Stimulated activated CD8-positive, alpha-beta memory T cell treated with anti-CD3 and anti-CD28 coated beads, Interleukin-12 subunit alpha, Interleukin-12 subunit beta, amount 100 ng/mL, for 24 hours (primary cell): ENCODE results near the gene STUM.
"Not testable (repeated sequence)": the region's sequence is repeated elsewhere in the genome, so short reads cannot be mapped to it uniquely, and the experiment has no call there.

Source experiments
- DNase-seq: peaks from one replicate; pipeline ENCODE4 v3.0.0-alpha.2; 2020; ENCODE audit errors: extremely low read depth

Gene STUM

DNA sequence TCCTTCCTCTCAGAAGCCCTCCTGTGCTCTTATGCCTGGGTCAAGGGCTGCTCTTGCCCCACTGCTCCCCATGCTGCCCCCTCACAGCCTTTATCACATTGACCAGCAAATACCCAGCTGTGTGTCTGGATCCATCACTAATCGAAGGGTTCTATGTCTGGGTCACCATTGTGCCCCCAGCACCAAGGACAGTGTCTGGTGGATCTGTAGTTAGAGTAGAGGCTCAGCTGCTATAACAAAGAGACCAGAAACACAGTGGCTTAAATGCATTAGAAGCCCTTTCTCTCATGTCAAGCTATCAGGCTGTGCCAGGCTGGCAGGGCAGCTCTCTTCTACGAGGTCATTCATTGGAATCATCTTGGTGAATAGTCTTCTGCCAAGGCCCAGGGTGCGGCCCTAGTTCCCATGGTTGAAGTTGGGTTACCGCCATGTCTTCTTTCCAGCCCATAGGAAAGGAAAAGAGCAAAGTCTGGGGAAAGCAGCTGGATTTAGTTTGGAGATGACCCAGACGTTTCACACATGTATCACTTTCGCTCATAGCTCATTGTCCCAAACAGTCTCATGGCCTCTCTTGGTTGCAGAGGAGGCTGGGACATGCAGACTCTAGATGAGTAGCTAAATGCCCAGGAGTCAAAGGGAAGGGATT lies 32.2 kb downstream of the STUM start:
- DNase-seq = no peak

DNA sequence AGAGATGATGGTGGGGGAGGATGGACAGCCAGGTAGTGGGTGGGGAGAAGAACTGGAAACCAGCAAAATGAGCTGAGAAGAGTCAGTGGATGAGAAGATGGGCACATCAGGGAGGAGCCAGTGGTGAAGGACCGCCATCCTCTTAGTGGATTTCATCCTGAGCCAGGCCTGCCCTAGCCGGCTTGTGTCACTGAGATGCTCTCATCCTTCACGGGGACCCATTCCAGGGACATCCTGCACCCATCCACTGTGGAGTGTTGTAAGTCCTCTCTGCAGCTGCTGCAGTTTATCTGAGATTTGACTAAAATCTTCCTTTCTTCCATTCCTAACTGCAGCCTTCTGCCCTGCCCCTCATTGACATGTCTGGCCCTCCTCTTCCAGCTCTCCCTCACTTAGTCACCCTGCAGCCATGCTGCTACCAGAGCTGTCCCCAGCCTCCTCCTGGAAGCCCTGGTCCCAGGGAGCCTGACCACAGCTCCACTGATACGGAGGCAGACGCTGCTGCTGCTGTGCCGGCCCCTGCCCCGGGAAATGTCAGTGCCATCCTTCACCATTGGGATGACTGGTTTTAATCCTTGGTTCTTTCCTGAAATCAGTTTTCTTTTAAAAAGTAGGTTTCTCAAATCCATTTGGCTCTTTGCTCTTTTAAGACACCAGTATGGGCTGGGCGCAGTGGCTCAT lies 33.2 kb downstream of the STUM start:
- DNase-seq = no peak

DNA sequence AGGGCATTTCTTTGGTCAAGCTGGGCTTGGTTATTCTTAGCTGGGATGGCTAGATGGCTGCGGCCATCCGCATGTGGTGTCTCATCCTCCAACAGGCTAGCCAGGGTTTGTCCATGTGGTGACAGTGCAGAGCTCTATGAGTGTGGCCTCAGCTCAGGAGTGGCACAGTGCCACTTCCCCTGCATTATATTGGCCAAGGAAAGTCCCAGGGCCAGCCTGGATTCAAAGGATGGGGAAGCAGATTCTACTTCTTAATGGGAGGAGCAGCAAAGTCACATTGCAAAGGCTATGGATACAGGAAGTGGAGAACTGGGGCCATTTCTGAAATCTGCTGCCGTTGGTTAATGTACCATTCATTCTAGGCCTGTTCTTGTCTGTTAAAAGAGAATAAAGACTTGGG lies 34.4 kb downstream of the STUM start:
- DNase-seq = no peak

DNA sequence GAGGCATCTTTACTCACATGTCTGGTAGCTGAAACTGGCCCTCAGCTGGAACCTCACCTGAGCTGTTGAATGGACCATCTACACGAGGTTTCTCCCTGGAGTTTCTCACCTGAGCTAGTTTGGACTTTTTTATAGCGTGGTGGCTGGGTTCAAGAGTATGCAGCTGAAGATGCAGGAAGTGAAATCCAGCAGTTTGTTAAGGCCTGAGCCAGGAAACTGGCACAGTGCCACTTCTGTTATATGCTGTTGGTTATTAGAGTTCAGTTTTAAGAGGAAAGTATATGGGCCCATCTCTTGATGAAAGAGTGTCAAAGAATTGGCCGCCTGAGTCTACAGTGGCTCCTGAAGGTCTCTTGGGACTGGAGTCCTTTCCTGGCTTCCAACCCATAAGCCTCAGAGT lies 35.6 kb downstream of the STUM start:
- no peak for DNase-seq

DNA sequence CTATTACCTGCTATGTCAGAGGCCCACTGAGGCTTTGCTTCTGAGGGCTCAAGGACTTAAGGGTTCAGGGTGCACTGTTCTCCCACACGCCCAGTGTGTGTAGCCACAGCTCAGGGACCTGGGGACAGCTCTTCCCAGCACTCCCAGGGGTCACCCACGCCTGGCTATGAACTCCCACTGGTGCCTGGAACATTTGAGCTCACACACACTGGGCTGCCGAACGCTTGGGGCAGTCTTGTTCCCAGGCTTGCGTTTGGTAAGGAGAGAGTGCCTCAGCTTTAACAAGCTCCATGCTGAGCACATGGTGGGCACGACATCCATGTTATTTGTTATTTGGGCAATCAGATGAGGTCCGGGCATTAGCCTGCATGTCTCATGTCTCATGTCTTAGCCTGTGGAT lies 37.6 kb downstream of the STUM start:
- no peak for DNase-seq

DNA sequence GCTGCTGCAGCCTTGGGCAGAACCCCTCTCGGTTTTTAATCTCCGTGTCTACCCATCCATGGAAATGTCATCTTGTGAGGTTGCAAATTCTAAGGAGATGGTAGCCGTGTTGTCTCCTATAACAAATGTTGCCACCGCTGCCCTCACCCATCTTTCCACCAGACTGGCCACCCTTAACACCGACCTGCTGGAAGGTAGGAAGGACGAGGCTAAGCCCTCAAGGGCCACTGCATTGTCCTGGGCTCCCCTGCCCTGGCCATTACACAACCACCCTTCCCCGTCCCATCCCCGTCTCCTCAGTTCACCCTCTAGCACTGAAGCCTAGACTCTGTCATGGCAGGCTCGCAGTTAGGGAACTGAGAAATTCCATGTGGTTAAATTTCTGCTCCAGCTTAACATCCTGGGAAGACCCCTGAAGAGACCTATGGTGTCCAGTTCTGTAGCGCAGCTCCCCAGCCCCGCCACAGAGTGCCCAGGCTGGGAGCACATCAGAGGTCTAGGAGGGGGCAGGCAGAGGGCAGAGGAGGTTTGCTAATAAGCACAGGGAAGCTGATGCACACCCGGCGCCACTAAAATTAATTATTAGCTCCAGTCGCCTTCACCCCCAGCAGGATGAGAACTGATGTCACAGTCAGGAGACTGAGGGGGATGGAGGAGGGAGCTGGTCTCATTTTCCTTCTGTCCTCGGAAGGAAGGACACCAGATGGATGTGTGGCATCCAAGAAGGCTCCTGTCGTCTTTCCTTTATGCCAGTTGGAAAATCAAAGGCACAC lies 38.3 kb downstream of the STUM start:
- no peak for DNase-seq

DNA sequence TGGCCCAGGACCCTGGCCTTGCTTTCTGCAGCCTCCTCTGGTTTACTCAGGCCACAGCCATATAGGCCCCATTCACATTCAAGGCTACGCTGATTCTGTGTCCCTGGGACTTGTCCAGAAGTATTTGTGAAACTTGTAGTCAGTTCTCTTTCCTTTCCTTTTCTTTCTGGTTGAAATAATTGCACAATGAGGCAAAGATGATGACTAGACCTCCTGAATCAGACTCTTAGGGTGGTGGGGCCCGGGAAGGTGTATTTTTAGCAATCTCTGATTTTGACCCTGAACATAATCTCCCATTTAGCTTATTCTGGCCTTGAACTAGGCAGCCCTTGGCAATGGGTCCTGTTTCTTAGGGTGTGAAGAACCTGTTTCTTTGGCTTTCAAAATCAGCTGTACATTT lies 39.9 kb downstream of the STUM start:
- no peak for DNase-seq

DNA sequence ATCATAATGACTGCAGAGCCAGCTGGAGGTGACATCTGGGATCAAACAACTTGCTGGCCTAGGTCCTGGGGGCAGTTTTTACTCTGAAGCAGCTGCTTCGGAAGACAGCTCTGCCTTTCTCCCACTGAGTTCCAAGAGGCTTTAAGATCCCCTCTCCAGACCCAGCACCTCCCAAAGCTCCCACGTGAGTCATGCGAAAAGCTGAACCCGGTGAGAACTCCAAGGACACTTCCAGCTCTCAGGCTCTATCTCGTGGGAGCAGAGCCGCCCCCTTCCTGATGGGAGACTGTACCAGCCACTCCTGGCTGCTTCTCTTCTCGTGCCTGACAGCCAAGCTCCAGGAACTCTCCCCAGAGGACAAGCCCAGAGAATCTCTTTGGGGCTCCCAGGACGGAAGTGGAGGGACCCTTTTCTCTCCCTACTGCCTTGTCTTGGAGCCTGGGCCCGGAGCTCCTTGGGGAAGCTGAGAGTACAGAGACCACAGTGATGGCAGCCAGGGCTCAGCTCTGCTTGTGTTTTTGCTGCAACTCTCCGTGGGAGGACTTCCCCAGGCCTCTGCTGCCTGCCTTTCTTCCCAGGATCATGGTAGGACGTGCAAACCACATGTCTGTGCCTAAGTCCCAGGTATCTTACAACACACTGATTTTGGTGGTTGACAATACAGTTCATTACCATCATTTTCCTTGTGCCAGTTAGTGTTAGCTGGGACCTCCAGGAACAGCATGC lies 40.6 kb downstream of the STUM start:
- no peak for DNase-seq

DNA sequence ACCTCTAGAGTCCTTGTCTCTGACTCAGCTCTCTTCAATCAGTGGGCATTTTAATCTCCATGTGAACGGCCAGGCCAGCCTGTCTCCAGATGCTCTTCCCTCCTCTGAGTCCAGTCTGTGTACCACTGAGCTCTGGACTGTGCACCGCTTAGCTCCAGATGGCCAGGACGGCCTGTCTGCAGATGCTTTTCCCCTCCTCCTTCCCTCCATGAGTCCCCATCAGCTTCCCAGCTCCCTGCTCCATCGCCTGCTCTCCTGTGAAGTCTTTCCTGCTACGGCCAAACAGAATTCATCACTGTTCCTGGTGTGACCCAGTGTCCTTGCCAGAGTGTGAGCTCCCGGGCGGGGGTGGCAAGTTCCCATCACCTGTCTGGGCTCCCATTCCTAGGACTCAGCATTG lies 42.0 kb downstream of the STUM start:
- no peak for DNase-seq

DNA sequence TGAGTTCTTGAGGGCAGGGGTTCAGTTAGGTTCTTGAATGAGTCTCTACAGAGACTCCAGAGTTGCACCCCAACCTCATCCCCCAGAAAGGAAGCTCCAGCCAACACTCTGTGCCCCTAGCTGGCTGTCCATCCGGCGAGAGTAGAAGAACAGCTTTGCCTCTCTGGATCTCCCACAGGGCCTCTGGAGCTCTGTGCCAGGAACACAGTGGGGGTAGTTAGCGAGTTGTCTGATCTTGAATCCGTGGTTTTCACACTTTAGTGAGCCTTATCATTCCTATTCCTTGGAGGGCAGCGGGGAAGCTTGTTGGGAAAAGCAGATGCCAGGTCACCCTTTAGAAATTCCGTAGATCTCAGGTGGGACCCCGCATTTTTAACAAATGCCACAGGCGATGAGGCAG lies 45.0 kb downstream of the STUM start:
- no peak for DNase-seq

DNA sequence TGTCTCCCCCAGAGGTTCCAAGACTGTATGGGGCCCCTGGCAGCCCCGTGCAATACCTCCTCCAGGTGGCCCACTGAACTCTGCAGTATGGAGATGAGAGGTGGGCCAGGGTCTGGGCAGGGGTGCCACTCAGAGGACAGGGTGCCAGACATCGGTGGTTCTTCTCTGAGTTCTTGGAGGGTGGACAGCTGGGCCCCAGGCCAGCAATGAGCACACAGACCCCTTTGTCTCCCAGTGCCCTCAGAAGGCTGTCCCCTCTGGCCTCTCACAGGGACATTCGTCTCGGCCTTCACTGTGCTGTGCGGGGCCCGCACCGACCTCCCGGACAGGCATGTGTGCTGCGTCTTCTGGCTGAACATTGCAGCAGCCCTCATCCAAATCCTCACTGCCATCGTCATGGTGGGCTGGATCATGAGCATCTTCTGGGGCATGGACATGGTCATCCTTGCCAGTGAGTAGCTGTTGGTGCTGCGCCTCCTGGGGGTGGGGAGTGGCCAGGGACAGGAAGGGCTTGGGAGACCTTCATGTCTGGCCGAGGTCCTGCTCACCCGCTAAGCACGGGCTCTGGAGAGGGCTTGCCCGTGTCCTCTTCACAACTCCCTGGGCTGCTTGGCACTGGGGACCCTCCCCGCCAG lies 48.1 kb downstream of the STUM start:
- no peak for DNase-seq

DNA sequence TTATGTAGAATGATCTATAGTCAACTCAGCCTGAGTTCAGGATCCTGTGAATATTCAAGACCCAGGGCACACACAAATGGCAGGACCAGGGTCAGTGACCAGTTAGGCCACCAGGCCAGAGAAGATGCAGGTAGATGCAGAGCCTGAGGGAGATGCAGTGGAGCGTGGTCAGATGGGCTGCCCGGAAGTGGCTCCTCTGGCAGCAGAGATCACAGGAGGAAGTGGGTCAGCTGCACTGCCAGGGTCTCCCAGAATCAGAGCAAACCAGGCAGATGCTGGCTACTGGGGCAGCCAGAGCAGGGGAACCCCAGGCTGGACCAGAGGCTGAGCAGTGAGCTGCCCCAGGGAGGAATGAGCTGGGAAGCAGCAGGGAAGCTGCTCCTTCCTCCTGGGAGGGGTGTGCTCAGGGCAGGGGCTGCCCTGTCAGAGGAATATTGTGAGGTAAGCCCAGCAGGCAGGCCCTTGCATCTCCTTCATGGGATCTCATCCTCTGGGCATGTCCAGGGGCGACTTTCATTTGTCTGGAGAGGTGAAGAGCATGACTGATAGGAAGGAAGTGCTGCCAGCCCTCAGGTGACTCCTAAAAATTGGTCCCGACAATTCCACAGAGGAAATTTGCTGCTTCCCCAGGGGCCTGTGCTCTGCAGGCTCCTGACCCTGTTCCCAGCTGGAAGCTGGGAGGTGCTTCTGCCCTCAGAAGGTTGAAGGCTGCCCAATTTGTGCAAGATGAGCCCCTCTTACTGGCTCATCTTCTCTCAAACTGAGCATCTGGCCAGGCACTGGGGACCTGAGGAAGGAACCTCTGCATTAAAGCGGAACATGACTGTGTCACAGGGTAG lies 49.3 kb downstream of the STUM start:
- DNase-seq = no peak

DNA sequence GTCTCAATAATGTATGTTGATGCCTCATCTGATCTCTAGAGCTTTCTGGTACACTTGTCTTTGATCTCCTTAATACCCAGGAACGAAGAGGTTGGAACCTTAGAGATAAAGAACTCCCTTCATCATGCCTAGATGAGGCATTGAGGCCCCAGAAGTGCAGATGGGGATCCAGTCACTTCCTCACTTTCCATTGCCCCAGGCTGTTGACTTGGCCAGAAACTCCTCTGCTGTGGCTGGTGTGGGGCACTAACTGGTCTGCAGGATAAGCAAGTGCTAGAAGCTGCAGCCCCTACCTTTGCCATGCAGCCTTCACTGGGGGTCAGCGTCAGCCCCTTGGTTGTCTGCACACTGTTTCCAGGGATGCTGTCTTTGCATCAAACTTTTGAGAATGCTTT lies 49.9 kb downstream of the STUM start:
- DNase-seq = no peak

DNA sequence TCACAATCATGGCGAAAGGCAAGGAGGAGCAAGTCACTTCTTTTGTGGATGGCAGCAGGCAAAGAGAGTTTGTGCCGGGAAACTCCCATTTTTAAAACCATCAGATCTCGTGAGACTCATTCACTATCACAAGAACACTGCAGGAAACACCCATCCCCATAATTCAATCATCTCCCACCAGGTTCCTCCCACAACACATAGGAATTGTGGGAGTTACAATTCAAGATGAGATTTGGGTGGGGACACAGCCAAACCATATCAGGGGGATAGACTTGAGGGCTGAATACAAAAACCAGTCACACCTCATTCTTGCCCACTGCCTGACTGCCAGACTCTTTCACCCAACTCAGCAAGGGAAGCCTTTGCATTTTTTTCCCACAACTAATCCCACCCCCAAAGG lies 50.4 kb downstream of the STUM start:
- DNase-seq = not testable (repeated sequence)

DNA sequence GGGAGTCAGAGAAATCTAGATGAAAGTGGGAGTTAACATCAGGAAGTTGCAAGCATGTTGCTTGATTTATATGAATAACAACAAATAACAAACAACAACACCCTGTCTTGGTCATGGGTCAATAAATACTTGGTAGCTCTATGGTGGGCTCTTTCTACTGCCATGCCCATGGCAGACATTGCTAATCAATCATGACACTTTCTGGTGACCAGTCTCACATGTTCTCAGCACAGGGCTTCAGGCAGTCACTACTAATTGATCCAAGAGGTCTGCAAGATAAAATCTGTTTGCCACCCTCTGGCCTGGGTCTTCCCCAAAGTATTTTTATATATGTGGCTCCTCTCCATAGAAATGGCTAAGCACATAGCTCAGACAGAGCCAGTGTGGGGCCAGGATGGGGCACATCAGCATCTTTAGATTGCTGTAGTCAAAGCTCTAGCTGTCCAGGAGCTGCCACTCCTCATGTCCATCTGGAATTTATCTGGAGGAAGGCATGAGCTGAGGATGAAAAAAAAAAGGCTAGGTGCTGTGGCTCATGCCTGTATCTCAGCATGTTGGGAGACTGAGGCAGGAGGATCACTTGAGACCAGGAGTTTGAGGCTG lies 51.2 kb downstream of the STUM start:
- DNase-seq = no peak

DNA sequence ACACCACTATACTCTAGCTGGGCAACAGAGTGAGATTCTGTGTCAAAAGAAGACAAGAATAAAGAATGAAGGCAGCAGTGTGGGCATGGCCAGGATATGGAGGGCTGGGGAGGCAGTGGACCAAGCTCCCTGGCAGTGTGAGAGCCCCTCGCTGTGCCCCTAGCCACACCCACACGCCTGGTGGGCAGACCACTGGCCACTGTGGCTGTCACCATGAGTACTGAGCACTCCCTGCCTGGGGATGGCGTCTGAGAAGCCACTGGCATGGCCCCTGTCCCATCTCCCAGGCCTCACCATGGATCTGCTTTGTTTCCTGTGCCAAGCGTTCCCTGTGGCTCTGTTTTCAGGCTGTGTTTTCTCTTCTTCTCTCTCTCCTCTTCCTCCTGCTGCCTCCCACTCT lies 51.7 kb downstream of the STUM start:
- no peak for DNase-seq

DNA sequence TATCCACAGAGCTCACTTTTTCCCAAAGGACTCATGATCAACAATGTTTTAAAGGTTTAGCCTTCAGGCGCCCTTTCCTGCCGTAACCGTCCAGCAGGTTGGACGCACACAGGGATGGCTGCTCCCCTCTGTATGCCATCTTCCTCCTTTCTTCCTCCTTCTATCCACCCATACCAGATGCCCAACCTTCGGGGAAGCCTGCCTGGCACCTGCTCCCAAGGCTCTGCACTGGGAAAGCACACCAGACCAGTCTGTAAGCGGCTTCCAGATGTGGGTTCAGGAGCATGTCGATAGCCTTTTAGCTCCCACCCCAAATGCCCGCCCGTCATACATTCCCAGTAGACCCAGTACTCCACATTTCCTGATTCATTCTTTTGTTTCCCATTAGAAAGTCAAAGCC lies 52.9 kb downstream of the STUM start:
- no peak for DNase-seq

DNA sequence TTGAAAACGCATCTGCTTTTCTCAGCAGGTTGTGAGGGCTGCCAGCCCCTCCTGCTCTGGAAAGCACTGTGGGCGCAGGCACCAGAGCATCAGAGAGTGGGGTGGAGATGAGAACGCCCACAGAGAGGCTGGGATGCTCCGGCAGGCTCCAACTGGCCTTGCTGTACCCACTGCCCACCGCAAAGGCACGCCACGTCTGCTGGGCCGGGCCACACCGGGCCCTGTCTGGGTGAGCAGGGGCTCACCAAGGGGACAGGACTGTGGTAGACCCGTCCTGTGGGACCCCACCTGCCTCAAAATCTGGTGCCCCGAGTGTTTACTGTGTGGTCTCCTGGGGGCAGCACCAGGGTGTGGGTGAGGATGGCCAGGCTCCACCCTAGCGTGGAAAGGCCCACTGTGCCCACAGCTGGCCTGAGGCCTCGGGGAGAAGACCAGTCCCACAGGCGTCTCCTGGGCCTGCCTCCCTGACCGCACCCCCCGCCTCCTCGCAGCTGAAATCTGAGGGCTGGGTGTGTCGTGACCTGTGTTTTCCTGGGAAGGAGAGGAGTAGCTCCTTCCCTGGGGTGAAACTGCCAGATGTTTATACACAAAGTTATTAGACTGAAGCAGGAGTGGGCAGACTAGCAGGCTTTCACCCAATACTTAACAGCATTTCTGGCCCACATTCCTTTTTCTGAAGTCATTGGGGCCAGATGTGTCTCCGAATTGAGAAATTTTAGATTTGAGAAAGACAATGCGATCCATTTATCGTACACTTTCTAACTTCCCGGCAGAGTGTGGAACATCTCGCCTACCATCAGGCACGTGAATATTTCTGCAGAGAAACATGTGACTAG lies 53.8 kb downstream of the STUM start:
- DNase-seq = no peak

DNA sequence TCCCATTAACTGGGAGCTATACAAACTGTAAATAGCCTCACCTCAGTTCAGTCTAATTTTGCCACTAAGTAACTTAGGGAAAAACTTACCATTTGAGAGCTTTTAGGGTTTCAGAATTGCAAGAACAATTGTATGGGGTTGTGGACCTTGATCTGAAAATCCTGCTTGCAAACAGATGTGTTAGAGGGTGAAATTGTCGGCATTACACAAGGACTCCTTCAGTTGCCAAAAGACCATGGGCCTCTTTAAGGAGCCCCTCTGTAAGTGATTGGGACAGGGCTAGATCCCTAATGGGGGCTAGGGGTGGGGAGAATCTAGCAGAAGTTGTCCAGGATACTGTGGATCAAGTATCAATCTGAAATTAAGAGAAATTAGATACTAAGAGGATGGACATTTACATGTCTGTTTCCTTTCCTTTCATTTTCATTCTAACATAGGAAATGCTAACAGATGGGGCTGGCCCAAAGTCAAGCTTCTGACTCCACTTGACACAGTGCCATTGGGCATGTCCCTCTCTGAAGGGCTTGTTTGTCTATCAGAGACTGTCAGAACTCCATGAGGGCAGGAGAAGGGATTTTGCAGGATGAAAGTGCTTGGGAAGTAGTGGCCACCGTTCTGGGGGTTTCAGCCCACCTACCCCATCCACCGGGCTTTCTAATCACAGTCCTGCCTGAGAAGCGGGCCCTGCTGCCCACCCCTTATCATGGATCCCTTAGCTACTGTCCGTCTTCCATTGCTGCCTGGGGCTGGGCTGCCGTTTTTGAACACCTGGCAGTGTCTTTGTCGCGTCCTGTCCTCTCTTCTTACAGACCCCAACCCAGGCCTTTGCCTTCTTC lies 54.7 kb downstream of the STUM start:
- DNase-seq = no peak
